ENCODE measurements around the gene NME5. TPM values are rescaled to one million over a fixed set of nuclear protein-coding genes. Genes with fewer than 3 reads are reported as not detected.
"Not testable (repeated sequence)": the region's sequence is repeated elsewhere in the genome, so short reads cannot be mapped to it uniquely, and the experiment has no call there.

The NME5 gene
- total and polyA plus RNA-seq, 7 donors = 1.2 to 3.5 (median 1.6) TPM; not detected in 1

GRCh38 chr5:138159666-138160065 is 20.4 kb upstream of the NME5 start:
- no peak for DNase-seq
- TF ChIP-seq POLR2A (IDR thresholded peaks at IDR 0.05) = no peak
- TF ChIP-seq CTCF (IDR thresholded peaks at IDR 0.05) = no peak
- no peak for TF ChIP-seq POLR2AphosphoS5 (IDR thresholded peaks at IDR 0.05)
- no peak for TF ChIP-seq EP300 (IDR thresholded peaks at IDR 0.05)
- no peak overlapping the region for H3K27ac ChIP-seq
- 91% methylated on average over 5 of the region's 5 CpGs for WGBS, 2 donors
- H3K4me3 ChIP-seq = no peak overlapping the region
- no peaks in the 10 kb centered on the region for H3K9me3 ChIP-seq
- intact Hi-C loops (cut with DNase I) = no loop called here
- no peaks in the 10 kb centered on the region for H3K4me1 ChIP-seq
- H3K36me3 ChIP-seq = peaks cover 62 to 90% (median 74%) of the 10 kb centered on the region in 4 donors
- no peaks in the 10 kb centered on the region for H3K27me3 ChIP-seq

DNA sequence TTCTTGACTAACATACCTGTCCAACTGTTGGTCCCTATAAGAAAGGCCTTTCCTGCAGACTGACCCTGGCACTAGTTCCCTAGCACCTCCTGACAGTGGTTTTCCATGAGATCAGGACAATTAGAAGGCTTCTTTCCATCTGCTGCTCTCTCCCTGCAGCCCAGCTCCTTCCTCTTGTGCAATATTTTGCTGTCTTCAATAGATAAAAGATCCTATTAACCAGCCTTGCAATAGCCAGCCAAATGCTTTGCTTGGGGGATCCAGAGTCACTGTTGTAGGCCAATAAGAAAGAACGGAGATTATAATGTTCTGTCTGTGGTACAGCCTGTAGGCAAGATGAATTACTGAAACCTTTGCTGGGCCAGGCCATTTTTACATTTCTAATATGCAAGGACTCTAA is 18.4 kb upstream of the NME5 start:
- no peak for DNase-seq
- WGBS, 2 donors = 95% methylated on average over 1 of the region's 1 CpG
- Histone ChIP-seq H3K4me3 (no peak overlapping the region), H3K36me3 (peaks cover 46 to 70% (median 54%) of the 10 kb centered on the region in 4 donors), H3K9me3 (no peaks in the 10 kb centered on the region), H3K27ac (no peak overlapping the region), H3K4me1 (no peaks in the 10 kb centered on the region), H3K27me3 (no peaks in the 10 kb centered on the region)
- intact Hi-C loops (cut with DNase I) = no loop called here
- TF ChIP-seq POLR2A (IDR thresholded peaks at IDR 0.05) (no peak), EP300 (IDR thresholded peaks at IDR 0.05) (no peak), CTCF (IDR thresholded peaks at IDR 0.05) (no peak), POLR2AphosphoS5 (IDR thresholded peaks at IDR 0.05) (no peak)

DNA sequence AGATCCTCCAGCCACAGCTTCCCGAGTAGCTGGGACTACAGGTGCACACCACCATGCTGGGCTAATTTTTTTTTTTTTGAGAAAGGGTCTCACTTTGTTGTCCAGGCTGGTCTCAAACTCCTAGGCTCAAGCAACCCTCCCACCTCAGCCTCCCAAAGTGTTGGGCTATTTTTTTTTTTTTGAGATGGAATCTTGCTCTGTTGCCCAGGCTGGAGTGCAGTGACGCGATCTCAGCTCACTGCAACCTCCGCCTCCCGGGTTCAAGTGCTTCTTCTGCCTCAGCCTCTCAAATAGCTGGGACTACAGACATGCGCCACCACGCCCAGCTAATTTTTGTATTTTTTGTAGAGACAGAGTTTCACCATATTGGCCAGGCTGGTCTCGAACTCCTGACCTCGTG is 16.7 kb upstream of the NME5 start:
- H3K9me3 ChIP-seq; intact Hi-C loops (cut with DNase I); H3K4me3 ChIP-seq; H3K4me1 ChIP-seq; H3K27ac ChIP-seq; H3K27me3 ChIP-seq; DNase-seq: not testable (repeated sequence)
- WGBS, 2 donors = 97 to 98% methylated on average over 9 of the region's 9 CpGs
- H3K36me3 ChIP-seq = peaks cover 31 to 53% (median 38%) of the 10 kb centered on the region in 4 donors

DNA sequence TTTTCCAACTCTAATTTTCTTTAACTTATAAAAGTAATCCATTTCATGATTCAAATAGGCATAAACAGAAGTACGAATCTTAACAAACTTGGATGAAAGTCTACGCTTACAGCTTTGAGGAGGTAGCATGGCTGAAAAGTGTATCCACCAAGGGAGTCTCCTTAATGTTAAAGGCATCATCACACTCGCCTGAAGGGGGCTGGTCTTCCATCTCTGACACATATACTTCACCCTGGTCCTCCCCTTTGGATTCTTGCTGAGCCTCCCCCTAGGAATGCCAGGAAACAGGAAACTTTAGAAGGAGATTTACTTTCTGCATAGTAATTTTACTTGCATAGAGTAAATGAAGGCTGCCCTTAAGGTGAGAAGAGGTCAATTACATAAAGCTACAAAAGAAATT is 10.3 kb upstream of the NME5 start:
- intact Hi-C loops (cut with DNase I) = no loop called here
- H3K27me3 ChIP-seq = no peaks in the 10 kb centered on the region
- 55 to 74% methylated on average over 3 of the region's 3 CpGs for WGBS, 2 donors
- no peaks in the 10 kb centered on the region for H3K9me3 ChIP-seq
- H3K4me1 ChIP-seq = no peaks in the 10 kb centered on the region
- H3K4me3 ChIP-seq = no peak overlapping the region
- no peak overlapping the region for H3K27ac ChIP-seq
- DNase-seq = no peak
- no peaks in the 10 kb centered on the region for H3K36me3 ChIP-seq
- TF ChIP-seq POLR2A (IDR thresholded peaks at IDR 0.05) (no peak), EP300 (IDR thresholded peaks at IDR 0.05) (no peak), CTCF (IDR thresholded peaks at IDR 0.05) (no peak), POLR2AphosphoS5 (IDR thresholded peaks at IDR 0.05) (no peak)

- Histone ChIP-seq H3K36me3 (no peaks in the 10 kb centered on the region), H3K4me3 (no peak overlapping the region), H3K4me1 (no peaks in the 10 kb centered on the region), H3K9me3 (no peaks in the 10 kb centered on the region), H3K27me3 (no peaks in the 10 kb centered on the region), H3K27ac (no peak overlapping the region)
- no peak for TF ChIP-seq EP300 (IDR thresholded peaks at IDR 0.05)
- no peak for TF ChIP-seq CTCF (IDR thresholded peaks at IDR 0.05)
- TF ChIP-seq POLR2A (IDR thresholded peaks at IDR 0.05) = no peak
- TF ChIP-seq POLR2AphosphoS5 (IDR thresholded peaks at IDR 0.05) = no peak
- DNase-seq = no peak
- intact Hi-C loops (cut with DNase I) = no loop called here
- WGBS, 2 donors = 5 to 46% methylated on average over 1 of the region's 1 CpG
These were observed 9.6 kb upstream of the NME5 start for GRCh38 chr5:138148811-138149210.

DNA sequence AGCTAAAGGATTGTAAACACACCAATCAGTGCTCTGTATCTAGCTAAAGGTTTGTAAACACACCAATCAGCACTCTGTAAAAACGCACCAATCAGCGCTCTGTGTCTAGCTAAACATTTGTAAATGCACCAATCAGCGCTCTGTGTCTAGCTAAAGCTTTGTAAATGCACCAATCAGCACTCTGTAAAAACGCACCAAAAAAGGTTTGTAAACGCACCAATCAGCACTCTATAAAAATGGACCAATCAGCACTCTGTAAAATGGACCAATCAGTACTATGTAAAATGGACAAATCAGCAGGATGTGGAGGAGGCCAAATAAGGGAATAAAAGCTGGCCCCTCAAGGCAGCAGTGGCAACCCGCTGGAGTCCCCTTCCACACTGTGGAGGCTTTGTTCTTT is 4.3 kb upstream of the NME5 start:
- H3K36me3 ChIP-seq; H3K4me3 ChIP-seq; H3K9me3 ChIP-seq; H3K27me3 ChIP-seq; H3K27ac ChIP-seq; intact Hi-C loops (cut with DNase I); DNase-seq: not testable (repeated sequence)
- H3K4me1 ChIP-seq = peaks cover 0 to 12% (median 3%) of the 10 kb centered on the region in 4 donors
- WGBS, 2 donors = 89 to 94% methylated on average over 6 of the region's 6 CpGs

All from sigmoid colon (tissue), 7 donors.